ENCODE results near the gene ARFGEF3. TPM values are rescaled to one million over a fixed set of nuclear protein-coding genes. Genes with fewer than 3 reads are reported as not detected.

ARFGEF3 gene
- total RNA-seq, 2 donors from 2014 or later: 1.1 to 1.4 TPM

DNA sequence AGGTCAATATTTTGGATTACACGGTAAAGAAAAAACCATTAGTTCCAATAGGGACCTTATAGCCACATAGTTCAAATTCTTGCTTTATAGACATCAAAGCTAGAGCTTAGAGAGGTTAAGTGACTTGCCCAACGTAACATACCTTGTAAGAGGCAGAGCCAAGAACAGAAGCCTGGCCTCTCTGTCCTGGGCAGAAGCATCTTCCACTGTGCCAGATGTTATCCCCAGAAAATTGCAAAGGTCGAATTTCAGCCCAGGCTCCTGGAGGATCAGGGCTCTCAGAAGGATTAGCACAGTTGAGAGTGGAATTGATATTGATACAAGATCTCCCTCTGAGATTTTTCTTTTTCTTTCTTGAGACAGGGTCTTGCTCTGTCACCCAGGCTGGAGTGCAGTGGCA is 222.0 kb downstream of the ARFGEF3 start:
- DNase-seq (ENCODE audit: low spot score) (no peak), ATAC-seq (ENCODE audit: insufficient number of reproducible peaks, low FRiP score, low read depth) (no peak)
- Histone ChIP-seq H3K4me3 (no peak overlapping the region), H3K27me3 (replicated peaks; ENCODE audit: insufficient read depth) (no peaks in the 10 kb centered on the region), H3K36me3 (no peaks in the 10 kb centered on the region), H3K27ac (no peak overlapping the region), H3K4me1 (ENCODE audit: control insufficient read depth in 1 of 2, low read depth in 2 of 2) (no peaks in the 10 kb centered on the region), H3K9me3 (no peaks in the 10 kb centered on the region)
- TF ChIP-seq, protein P1, sequence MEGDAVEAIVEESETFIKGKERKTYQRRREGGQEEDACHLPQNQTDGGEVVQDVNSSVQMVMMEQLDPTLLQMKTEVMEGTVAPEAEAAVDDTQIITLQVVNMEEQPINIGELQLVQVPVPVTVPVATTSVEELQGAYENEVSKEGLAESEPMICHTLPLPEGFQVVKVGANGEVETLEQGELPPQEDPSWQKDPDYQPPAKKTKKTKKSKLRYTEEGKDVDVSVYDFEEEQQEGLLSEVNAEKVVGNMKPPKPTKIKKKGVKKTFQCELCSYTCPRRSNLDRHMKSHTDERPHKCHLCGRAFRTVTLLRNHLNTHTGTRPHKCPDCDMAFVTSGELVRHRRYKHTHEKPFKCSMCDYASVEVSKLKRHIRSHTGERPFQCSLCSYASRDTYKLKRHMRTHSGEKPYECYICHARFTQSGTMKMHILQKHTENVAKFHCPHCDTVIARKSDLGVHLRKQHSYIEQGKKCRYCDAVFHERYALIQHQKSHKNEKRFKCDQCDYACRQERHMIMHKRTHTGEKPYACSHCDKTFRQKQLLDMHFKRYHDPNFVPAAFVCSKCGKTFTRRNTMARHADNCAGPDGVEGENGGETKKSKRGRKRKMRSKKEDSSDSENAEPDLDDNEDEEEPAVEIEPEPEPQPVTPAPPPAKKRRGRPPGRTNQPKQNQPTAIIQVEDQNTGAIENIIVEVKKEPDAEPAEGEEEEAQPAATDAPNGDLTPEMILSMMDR (IDR thresholded peaks at IDR 0.05): no peak

DNA sequence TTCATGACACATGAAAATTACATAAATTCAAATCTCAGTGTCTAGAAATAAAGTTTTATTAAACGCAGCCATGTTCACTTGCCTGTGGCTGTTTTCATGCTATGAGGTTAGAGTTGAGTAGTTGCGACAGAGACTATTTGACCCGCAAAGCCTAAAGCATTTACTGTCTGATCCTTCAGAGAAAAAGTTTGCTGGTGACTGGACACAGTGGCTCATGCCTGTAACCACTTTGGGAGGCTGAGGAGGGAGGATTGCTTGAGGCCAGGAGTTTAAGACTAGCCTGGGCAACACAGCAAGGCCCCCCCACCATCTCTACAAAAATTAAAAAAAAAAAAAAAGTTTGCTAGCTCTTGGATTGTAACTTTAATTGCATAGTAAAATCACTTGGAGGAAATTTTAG is 225.2 kb downstream of the ARFGEF3 start:
- no peak overlapping the region for H3K27ac ChIP-seq
- TF ChIP-seq, protein P1 (IDR thresholded peaks at IDR 0.05): no peak
- H3K27me3 ChIP-seq (replicated peaks; ENCODE audit: insufficient read depth): no peaks in the 10 kb centered on the region
- H3K4me3 ChIP-seq: no peak overlapping the region
- no peaks in the 10 kb centered on the region for H3K36me3 ChIP-seq
- H3K9me3 ChIP-seq: no peaks in the 10 kb centered on the region
- H3K4me1 ChIP-seq (ENCODE audit: control insufficient read depth in 1 of 2, low read depth in 2 of 2): no peaks in the 10 kb centered on the region
- DNase-seq (ENCODE audit: low spot score) (no peak), ATAC-seq (ENCODE audit: insufficient number of reproducible peaks, low FRiP score, low read depth) (no peak)

DNA sequence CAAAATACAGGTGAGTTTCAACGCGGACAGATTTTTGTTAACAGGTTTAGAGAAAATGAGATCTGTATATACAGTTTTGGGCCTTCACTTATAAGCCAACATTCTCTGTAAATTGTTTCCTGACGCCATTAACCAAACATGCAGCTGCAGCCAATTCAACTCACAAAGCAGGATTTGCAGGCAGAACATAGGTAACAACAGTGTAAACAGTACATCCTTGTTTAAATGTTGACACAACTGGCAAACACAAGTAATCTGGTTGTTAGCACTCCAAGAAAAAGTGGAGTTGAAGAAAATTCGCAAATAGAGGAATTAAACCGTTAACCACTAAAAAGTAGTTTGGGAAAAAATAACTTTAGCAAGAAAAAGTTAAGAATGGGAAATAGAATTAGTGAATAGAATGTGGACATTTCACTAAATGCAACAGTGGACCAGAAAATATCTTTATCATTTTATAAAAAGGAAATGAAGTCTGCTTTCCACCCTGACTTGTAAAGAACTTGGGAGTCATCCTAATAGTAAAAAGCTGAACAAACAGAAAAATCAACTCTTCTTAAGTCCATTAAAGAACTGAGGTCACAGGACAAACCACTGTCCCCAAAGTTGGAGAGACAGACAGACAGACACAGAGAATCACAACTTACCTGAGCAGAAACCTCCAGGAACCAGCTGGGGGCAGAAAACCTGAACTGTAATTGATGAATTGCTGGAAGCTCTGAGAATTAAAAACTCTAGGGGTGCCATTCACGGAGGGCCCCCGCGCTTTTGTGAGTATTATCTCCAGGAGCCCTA is 226.0 kb downstream of the ARFGEF3 start:
- DNase-seq (ENCODE audit: low spot score) (no peak), ATAC-seq (ENCODE audit: insufficient number of reproducible peaks, low FRiP score, low read depth) (no peak)
- Histone ChIP-seq H3K4me1 (ENCODE audit: control insufficient read depth in 1 of 2, low read depth in 2 of 2) (no peaks in the 10 kb centered on the region), H3K4me3 (no peak overlapping the region), H3K36me3 (no peaks in the 10 kb centered on the region), H3K27ac (no peak overlapping the region), H3K27me3 (replicated peaks; ENCODE audit: insufficient read depth) (no peaks in the 10 kb centered on the region), H3K9me3 (no peaks in the 10 kb centered on the region)
- TF ChIP-seq, protein P1 (IDR thresholded peaks at IDR 0.05): no peak

DNA sequence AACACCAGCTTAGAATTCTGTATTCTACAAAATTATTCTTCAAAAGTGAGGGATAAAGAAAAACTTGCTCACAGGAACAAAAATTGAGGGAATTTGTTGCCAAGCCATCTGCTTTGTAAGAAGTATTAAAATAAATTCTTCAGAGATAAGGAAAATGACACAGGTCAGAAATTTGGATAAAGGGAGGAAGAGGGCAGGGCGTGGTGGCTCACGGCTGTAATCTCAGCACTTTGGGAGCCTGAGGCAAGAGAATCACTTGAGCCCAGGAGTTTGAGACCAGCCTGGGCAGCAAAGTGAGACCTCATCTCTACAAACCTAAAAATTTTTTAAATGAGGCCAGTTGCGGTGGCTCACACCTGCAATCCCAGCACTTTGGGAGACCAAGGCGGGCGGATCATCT is 227.8 kb downstream of the ARFGEF3 start:
- ATAC-seq (ENCODE audit: insufficient number of reproducible peaks, low FRiP score, low read depth): no peak
- Histone ChIP-seq H3K27ac (no peak overlapping the region), H3K4me3 (no peak overlapping the region), H3K9me3 (no peaks in the 10 kb centered on the region), H3K27me3 (replicated peaks; ENCODE audit: insufficient read depth) (no peaks in the 10 kb centered on the region), H3K4me1 (ENCODE audit: control insufficient read depth in 1 of 2, low read depth in 2 of 2) (no peaks in the 10 kb centered on the region), H3K36me3 (no peaks in the 10 kb centered on the region)
- DNase-seq (ENCODE audit: low spot score): no peak
- TF ChIP-seq, protein P1 (IDR thresholded peaks at IDR 0.05): no peak

Other genes with a start within 250 kb of the ARFGEF3 start
- gene PERP, start 54.5 kb upstream of the ARFGEF3 start, total RNA-seq: 10 to 100 TPM; 21.1 to 23.7 TPM
- gene PBOV1, start 56.6 kb downstream of the ARFGEF3 start, total RNA-seq: not detected
- gene SMIM28, start 216.0 kb downstream of the ARFGEF3 start, total RNA-seq: not detected
- 10 to 100 TPM; 49.0 to 62.4 TPM for gene HEBP2, start 242.3 kb downstream of the ARFGEF3 start, total RNA-seq

Data from thoracic aorta (tissue), 2 donors.